Measurements from ENCODE around the gene CDS2.

The CDS2 gene

GRCh38 chr20:5170341-5170740 is 43.5 kb downstream of the CDS2 start:
- TF ChIP-seq REST (IDR thresholded peaks at IDR 0.05; ENCODE audit: insufficient read depth in 1 of 2, low read depth in 2 of 2, low read length in 2 of 2) (no peak), FOXP2 (optimal IDR thresholded peaks at IDR 0.05; ENCODE audit: borderline replicate concordance, extremely low read depth, extremely low read length, insufficient read depth) (no peak), SIN3A (IDR thresholded peaks at IDR 0.05; ENCODE audit: borderline replicate concordance, insufficient read depth, low read length) (no peak), POLR2AphosphoS5 (IDR thresholded peaks at IDR 0.05; ENCODE audit: low read depth, low read length) (no peak), TAF1 (IDR thresholded peaks at IDR 0.05; ENCODE audit: borderline replicate concordance, insufficient read depth, low read length) (no peak)

DNA sequence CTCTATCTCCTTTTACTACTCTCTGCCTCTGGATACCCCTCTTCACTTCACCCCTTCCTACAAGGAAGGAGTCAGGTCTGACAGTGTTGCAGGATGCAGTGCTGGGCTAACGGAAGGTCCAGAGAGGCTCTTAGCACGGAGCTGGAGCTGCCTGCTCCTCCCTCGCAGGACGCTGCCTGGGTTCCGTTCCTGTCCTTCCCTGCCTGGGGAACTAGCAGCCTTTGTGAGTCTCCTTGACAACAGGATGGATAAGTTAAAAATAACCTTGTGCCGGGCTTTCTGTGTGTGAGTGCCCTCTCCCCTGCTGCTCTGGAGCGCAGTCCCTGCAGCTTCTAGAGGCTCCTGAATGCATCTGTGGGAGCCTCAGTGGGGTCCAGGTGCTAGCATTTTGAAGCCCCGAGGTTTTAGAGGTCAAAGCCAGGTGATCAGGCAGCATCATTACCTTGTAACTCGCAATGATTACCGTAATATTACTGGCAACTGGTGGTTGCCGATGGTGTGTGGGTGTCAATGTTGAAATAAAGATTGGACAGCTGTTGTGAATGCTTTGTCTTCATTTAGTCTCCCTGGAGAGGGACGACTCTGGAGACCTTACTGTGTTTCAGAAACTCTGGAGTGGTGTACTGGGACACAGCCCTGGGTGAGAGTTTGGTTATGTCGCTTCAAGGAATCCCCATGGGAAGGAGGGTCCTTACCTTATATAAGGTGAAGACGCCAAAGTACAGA is 44.4 kb downstream of the CDS2 start:
- TF ChIP-seq TAF1 (IDR thresholded peaks at IDR 0.05; ENCODE audit: borderline replicate concordance, insufficient read depth, low read length) (no peak), REST (IDR thresholded peaks at IDR 0.05; ENCODE audit: insufficient read depth in 1 of 2, low read depth in 2 of 2, low read length in 2 of 2) (no peak), FOXP2 (optimal IDR thresholded peaks at IDR 0.05; ENCODE audit: borderline replicate concordance, extremely low read depth, extremely low read length, insufficient read depth) (peak; percentile 39), SIN3A (IDR thresholded peaks at IDR 0.05; ENCODE audit: borderline replicate concordance, insufficient read depth, low read length) (no peak), POLR2AphosphoS5 (IDR thresholded peaks at IDR 0.05; ENCODE audit: low read depth, low read length) (no peak)

DNA sequence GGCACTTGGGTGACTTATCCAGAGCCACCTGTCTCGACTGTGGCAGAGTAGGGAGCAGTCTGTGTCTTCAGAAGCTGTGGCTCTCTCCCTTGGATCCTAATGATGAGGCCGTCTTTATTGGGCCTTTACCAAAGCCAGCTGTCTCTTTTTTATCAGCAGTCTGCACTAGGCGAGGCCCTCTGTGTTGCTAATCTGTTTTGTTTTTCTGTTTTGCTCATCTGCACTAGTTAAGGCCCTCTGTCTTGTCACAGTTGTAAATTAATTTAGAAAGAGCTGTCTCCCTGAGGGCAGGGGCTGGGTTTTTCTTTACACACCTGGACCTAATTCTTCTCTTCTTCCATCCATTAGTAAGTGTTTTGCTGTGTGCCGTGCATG is 45.0 kb downstream of the CDS2 start:
- TF ChIP-seq POLR2AphosphoS5 (IDR thresholded peaks at IDR 0.05; ENCODE audit: low read depth, low read length) (no peak), FOXP2 (optimal IDR thresholded peaks at IDR 0.05; ENCODE audit: borderline replicate concordance, extremely low read depth, extremely low read length, insufficient read depth) (no peak), TAF1 (IDR thresholded peaks at IDR 0.05; ENCODE audit: borderline replicate concordance, insufficient read depth, low read length) (no peak), REST (IDR thresholded peaks at IDR 0.05; ENCODE audit: insufficient read depth in 1 of 2, low read depth in 2 of 2, low read length in 2 of 2) (no peak), SIN3A (IDR thresholded peaks at IDR 0.05; ENCODE audit: borderline replicate concordance, insufficient read depth, low read length) (no peak)

- TF ChIP-seq SIN3A (IDR thresholded peaks at IDR 0.05; ENCODE audit: borderline replicate concordance, insufficient read depth, low read length), result no peak
- TF ChIP-seq TAF1 (IDR thresholded peaks at IDR 0.05; ENCODE audit: borderline replicate concordance, insufficient read depth, low read length), result no peak
- TF ChIP-seq POLR2AphosphoS5 (IDR thresholded peaks at IDR 0.05; ENCODE audit: low read depth, low read length), result no peak
- TF ChIP-seq REST (IDR thresholded peaks at IDR 0.05; ENCODE audit: insufficient read depth in 1 of 2, low read depth in 2 of 2, low read length in 2 of 2), result no peak
- no peak for TF ChIP-seq FOXP2 (optimal IDR thresholded peaks at IDR 0.05; ENCODE audit: borderline replicate concordance, extremely low read depth, extremely low read length, insufficient read depth)
Observed at GRCh38 chr20:5172167-5172601, 45.4 kb downstream of the CDS2 start.

Data from PFSK-1 (cell line).